ENCODE measurements around the gene GPBP1L1. TPM values are rescaled to one million over a fixed set of nuclear protein-coding genes. Genes with fewer than 3 reads are reported as not detected.

GPBP1L1 gene
- total and polyA plus RNA-seq, 2 of the 13 experiments (the other 11 are each of a cell fraction or from before 2014, with no cell fraction given), result 45.9 to 86.1 TPM

- TF ChIP-seq PREB (CRISPR knock-in tag; IDR thresholded peaks at IDR 0.05), result no peak
- peak; percentile 21; the same call in 1 of the 2 replicates for TF ChIP-seq FOXK1 (CRISPR knock-in tag; IDR thresholded peaks at IDR 0.05; ENCODE audit: borderline replicate concordance, low read depth)
- TF ChIP-seq FOXA3 (CRISPR knock-in tag; IDR thresholded peaks at IDR 0.05), result no peak
- TF ChIP-seq NFAT5 (CRISPR knock-in tag; IDR thresholded peaks at IDR 0.05), result peak; percentile 19; the same call in 1 of the 2 replicates
- TF ChIP-seq HMGXB3 (CRISPR knock-in tag; IDR thresholded peaks at IDR 0.05; ENCODE audit: borderline replicate concordance), result no peak
- TF ChIP-seq SETDB1 (CRISPR knock-in tag; IDR thresholded peaks at IDR 0.05; ENCODE audit: borderline replicate concordance), result no peak
- TF ChIP-seq HNRNPK (IDR thresholded peaks at IDR 0.05; ENCODE audit: low read depth, low read length, poor library complexity, severe bottlenecking), result no peak
- peak; percentile 81 for TF ChIP-seq MAZ (IDR thresholded peaks at IDR 0.05; ENCODE audit: borderline replicate concordance, low read depth, low read length)
- peak; percentile 39; the same call in 1 of the 2 replicates for TF ChIP-seq MAZ (CRISPR knock-in tag; IDR thresholded peaks at IDR 0.05; ENCODE audit: low read depth)
- TF ChIP-seq ZUFSP (CRISPR knock-in tag; IDR thresholded peaks at IDR 0.05; ENCODE audit: borderline replicate concordance), result no peak
- no peak for TF ChIP-seq ZFAT (CRISPR knock-in tag; conservative IDR thresholded peaks at IDR 0.05)
- TF ChIP-seq MED8 (CRISPR knock-in tag; IDR thresholded peaks at IDR 0.05; ENCODE audit: insufficient replicate concordance), result peak; percentile 38
- no peak for TF ChIP-seq ZBTB26 (CRISPR knock-in tag; IDR thresholded peaks at IDR 0.05; ENCODE audit: borderline replicate concordance)
Measured at GRCh38 chr1:45686288-45687013, at the start of gene GPBP1L1 (continued).
